Hepatocyte (in vitro differentiated cells): ENCODE results near the gene KCNMA1. TPM values are rescaled to one million over a fixed set of nuclear protein-coding genes. Genes with fewer than 3 reads are reported as not detected.

Source experiments
- DNase-seq: peaks from one replicate; pipeline ENCODE4 v3.0.0-alpha.2; 2016; ENCODE audit warnings: low spot score
- H2AFZ ChIP-seq: fragments of 200-600 bp; sonication (generic); 2 replicates; pipeline ENCODE4 v1.6.0; 2016; ENCODE audit warnings: antibody characterized with exemption, mild to moderate bottlenecking
- H3K27ac ChIP-seq: fragments of 200-600 bp; sonication (generic); 2 replicates; pipeline ENCODE4 v1.5.1; 2016; ENCODE audit warnings: mild to moderate bottlenecking
- H3K27me3 ChIP-seq: fragments of 200-600 bp; sonication (generic); 2 replicates; pipeline ENCODE4 v1.6.1; 2016
- H3K36me3 ChIP-seq: fragments of 200-600 bp; sonication (generic); replicated peaks from 2 replicates; pipeline ENCODE4 v1.5.1; 2016; ENCODE audit warnings: low read depth; ENCODE audit not compliant: insufficient read depth
- H3K4me1 ChIP-seq: fragments of 200-600 bp; sonication (generic); 2 replicates; pipeline ENCODE4 v1.5.1; 2016; ENCODE audit warnings: mild to moderate bottlenecking, moderate library complexity; ENCODE audit not compliant: insufficient read depth
- H3K4me2 ChIP-seq: fragments of 200-600 bp; sonication (generic); 2 replicates; pipeline ENCODE4 v1.6.0; 2016
- H3K4me3 ChIP-seq: fragments of 200-600 bp; sonication (generic); 2 replicates; pipeline ENCODE4 v1.5.1; 2016; ENCODE audit warnings: mild to moderate bottlenecking
- H3K79me2 ChIP-seq: fragments of 200-600 bp; sonication (generic); 2 replicates; pipeline ENCODE4 v1.6.0; 2017; ENCODE audit warnings: mild to moderate bottlenecking
- H3K9me2 ChIP-seq: fragments of 200-600 bp; sonication (generic); replicated peaks from 2 replicates; pipeline ENCODE4 v1.6.0; 2017; ENCODE audit warnings: mild to moderate bottlenecking; ENCODE audit not compliant: insufficient read depth
- H3K9me3 ChIP-seq: fragments of 200-600 bp; sonication (generic); 2 replicates; pipeline ENCODE4 v1.5.1; 2016; ENCODE audit warnings: low read depth, mild to moderate bottlenecking
- H4K20me1 ChIP-seq: fragments of 200-600 bp; sonication (generic); 2 replicates; pipeline ENCODE4 v1.6.0; 2016; ENCODE audit warnings: mild to moderate bottlenecking; ENCODE audit not compliant: insufficient read depth, poor library complexity, severe bottlenecking
- EZH2 ChIP-seq: fragments of 200-600 bp; sonication (generic); IDR thresholded peaks from 2 replicates; pipeline ENCODE4 v1.6.1; 2016; ENCODE audit warnings: antibody characterized with exemption, mild to moderate bottlenecking, borderline replicate concordance
- EZH2phosphoT487 ChIP-seq: fragments of 200-600 bp; sonication (generic); IDR thresholded peaks from one replicate; pipeline ENCODE4 v1.6.1; 2018; ENCODE audit warnings: antibody characterized with exemption, mild to moderate bottlenecking, low read depth, moderate library complexity; ENCODE audit not compliant: unreplicated experiment, severe bottlenecking
- WGBS: methylation state at CpG from one replicate; pipeline ENCODE4 v1.1.6; 2016; ENCODE audit warnings: low lambda C conversion rate; ENCODE audit errors: missing lambda C conversion rate; 5-methylcytosine and 5-hydroxymethylcytosine counted together
- polyA plus RNA-seq: library from polyadenylated mRNA; unstranded; fragments of >200 nt; fragmentation: Nextera tagmentation; extraction: Ambion mirVana; gene quantifications from 2 replicates; pipeline ENCODE4 v1.2.1, GENCODE V29; 2016
- total RNA-seq: library from RNA; depleted of rRNA; stranded (reverse); fragments of >200 nt; gene quantifications from 2 replicates; pipeline ENCODE4 v1.2.3, GENCODE V29; 2014
- TF ChIP-seq, protein P1 (sequence below): fragments of 200-600 bp; sonication (generic); IDR thresholded peaks from 2 replicates; pipeline ENCODE4 v1.5.1; 2016; ENCODE audit warnings: antibody characterized with exemption, mild to moderate bottlenecking; ENCODE audit not compliant: poor library complexity

KCNMA1 gene
- total and polyA plus RNA-seq, 2 experiments from 2014 or later = 42.6 to 73.3 TPM

DNA sequence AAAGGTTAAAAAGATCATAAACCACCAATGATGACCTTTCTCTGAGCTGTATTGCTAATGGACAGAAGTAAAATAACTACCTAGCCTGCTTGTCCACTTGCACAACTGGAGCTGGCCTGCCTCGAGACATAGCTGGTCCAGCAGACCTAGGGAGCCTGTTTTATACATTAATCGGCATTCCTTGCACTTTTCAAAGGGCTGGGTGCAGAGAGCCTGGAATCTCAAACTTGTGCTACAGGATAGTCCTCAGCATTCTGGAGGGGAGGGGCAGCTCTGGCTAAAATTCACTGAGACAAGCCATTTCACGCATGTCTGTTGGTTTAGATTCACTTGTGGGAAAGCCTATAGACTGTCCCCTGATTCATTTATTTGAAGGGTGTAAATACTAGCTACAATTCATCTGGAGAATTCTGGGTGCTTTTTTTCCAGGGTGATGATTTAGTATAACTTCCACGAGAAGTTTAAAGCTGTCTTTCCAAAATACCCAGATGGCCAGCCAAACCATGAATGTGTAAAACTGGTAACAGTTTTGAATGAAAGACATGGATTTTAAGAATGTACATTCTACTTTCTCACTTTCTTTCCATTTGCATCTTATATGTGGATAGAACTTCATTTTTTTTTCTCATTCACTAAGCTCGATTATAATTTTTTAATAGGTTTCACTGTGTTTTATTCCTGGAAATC lies 389.4 kb downstream of the KCNMA1 start:
- Histone ChIP-seq H2AFZ (no peak overlapping the region), H3K9me2 (no peaks in the 10 kb centered on the region), H4K20me1 (no peaks in the 10 kb centered on the region), H3K9me3 (no peaks in the 10 kb centered on the region), H3K4me3 (no peak overlapping the region), H3K4me1 (peaks cover 41% of the 10 kb centered on the region), H3K4me2 (no peak overlapping the region), H3K79me2 (no peaks in the 10 kb centered on the region), H3K36me3 (no peaks in the 10 kb centered on the region), H3K27me3 (no peaks in the 10 kb centered on the region), H3K27ac (no peak overlapping the region)
- DNase-seq = peak; percentile 19
- TF ChIP-seq EZH2 (no peak), EZH2phosphoT487 (no peak)
- TF ChIP-seq, protein P1, sequence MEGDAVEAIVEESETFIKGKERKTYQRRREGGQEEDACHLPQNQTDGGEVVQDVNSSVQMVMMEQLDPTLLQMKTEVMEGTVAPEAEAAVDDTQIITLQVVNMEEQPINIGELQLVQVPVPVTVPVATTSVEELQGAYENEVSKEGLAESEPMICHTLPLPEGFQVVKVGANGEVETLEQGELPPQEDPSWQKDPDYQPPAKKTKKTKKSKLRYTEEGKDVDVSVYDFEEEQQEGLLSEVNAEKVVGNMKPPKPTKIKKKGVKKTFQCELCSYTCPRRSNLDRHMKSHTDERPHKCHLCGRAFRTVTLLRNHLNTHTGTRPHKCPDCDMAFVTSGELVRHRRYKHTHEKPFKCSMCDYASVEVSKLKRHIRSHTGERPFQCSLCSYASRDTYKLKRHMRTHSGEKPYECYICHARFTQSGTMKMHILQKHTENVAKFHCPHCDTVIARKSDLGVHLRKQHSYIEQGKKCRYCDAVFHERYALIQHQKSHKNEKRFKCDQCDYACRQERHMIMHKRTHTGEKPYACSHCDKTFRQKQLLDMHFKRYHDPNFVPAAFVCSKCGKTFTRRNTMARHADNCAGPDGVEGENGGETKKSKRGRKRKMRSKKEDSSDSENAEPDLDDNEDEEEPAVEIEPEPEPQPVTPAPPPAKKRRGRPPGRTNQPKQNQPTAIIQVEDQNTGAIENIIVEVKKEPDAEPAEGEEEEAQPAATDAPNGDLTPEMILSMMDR = no peak
- WGBS = 72% methylated on average over 5 of the region's 5 CpGs

DNA sequence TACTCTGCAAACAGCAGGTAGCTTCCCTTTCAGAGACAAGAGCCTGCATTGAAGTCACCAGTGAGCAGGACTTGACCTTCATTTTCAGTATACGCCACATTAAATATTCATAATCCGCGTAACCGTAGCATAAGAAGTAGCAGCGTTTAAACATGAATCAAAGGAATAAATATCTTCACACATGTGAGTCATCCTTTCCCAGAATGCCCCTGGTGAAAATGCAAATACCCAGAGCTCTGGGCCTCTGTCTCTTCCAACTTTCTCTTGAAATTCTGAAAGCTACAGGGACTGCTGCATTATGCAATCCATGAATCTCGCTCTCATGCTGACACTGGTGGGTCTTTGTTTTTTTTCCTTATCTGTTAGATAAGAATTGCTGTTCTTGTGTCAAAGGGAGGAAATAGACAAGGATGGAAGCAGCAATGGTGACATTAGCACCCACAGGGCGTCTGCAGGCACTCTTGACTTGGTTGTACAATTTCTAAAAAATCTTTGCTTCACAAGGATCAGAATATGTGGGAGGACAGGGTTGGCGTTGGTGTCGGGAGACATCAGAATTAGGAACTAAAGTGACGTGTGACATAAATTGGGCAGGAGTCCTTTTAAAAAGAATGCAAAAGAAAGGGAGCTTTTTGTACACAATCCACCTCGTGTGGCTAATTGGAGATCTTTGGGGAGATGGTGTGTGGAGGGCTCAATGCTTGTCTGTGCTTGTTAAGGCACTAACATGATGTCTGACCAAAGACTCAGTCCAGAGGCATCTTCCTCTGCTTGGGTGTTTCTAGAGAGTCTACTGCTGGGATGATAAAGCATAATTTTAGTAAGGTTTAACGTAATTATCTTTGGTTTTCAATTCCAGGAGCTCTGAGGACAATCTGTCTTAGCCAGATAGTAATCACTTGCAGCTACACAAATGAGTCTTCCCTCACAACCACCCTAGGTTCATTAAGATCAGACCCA lies 390.3 kb downstream of the KCNMA1 start:
- Histone ChIP-seq H2AFZ (no peak overlapping the region), H3K27ac (peak overlapping the region; percentile 15), H3K4me2 (peak overlapping the region; percentile 61), H3K4me1 (peaks cover 40% of the 10 kb centered on the region), H3K4me3 (no peak overlapping the region), H3K79me2 (no peaks in the 10 kb centered on the region), H3K9me2 (no peaks in the 10 kb centered on the region), H3K27me3 (no peaks in the 10 kb centered on the region), H3K9me3 (no peaks in the 10 kb centered on the region), H3K36me3 (no peaks in the 10 kb centered on the region), H4K20me1 (no peaks in the 10 kb centered on the region)
- DNase-seq = peak; percentile 81
- TF ChIP-seq EZH2 = no peak
- no peak for TF ChIP-seq EZH2phosphoT487
- TF ChIP-seq, protein P1 = no peak
- 47% methylated on average over 12 of the region's 12 CpGs for WGBS

DNA sequence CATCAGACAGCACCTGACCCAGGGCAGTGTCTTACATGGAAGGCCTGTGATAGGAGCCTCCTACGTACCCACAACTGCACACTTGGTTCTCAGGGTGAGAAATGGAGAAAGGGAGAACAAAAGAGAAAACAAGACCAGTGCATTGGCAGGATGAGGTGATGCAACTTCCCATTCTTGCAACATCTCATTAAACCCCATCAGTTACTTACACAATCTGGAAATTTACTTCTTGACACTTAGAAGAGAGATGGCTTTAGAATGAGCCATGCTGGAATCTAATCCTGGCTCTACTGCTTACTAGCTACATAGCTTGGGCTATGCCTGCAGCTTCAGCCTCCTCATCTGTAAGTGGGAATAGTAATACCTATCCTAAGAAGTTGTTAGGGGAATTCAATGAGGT lies 391.7 kb downstream of the KCNMA1 start:
- TF ChIP-seq EZH2 (no peak), EZH2phosphoT487 (no peak)
- TF ChIP-seq, protein P1 = no peak
- WGBS = 86% methylated on average over 1 of the region's 1 CpG
- no peak overlapping the region for H2AFZ ChIP-seq
- H3K27me3 ChIP-seq = no peaks in the 10 kb centered on the region
- no peaks in the 10 kb centered on the region for H3K79me2 ChIP-seq
- peaks cover 53% of the 10 kb centered on the region for H3K4me1 ChIP-seq
- H3K9me3 ChIP-seq = no peaks in the 10 kb centered on the region
- no peak overlapping the region for H3K4me3 ChIP-seq
- H3K27ac ChIP-seq = no peak overlapping the region
- H3K9me2 ChIP-seq = no peaks in the 10 kb centered on the region
- H4K20me1 ChIP-seq = no peaks in the 10 kb centered on the region
- DNase-seq = no peak
- H3K36me3 ChIP-seq = no peaks in the 10 kb centered on the region
- no peak overlapping the region for H3K4me2 ChIP-seq
